MM.1S (cell line): ENCODE measurements around the gene SPDEF.

ENCODE experiments used
- EZH2phosphoT487 ChIP-seq: fragments of 300-600 bp; sonication (generic); IDR thresholded peaks from 2 replicates; pipeline ENCODE4 v1.6.1; 2018; ENCODE audit warnings: antibody characterized with exemption, low read length
- TF ChIP-seq, protein P1 (sequence below): fragments of 300-600 bp; sonication (generic); IDR thresholded peaks from 2 replicates; pipeline ENCODE4 v1.5.1; 2016; ENCODE audit warnings: antibody characterized with exemption, low read length, mixed read lengths

DNA sequence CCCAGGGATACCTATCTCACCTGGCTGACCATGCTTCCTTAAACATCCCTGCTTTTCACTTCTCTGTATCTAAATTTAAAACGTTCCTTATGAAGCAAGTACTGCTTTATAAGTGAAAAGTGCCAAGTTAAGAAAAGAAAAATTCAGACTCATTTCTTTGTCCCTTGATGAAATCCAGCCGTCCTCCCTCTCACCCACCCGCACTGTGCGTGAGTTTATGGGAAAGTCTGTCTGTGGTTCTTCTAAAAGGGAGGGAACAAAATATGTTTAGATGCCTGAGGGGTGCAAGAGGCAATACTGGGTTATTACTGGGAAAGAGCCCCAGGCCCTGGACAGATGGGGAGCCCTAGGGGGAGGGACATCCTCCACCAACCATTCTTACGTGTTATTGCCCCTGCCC lies 31.2 kb downstream of the SPDEF start:
- TF ChIP-seq, protein P1, sequence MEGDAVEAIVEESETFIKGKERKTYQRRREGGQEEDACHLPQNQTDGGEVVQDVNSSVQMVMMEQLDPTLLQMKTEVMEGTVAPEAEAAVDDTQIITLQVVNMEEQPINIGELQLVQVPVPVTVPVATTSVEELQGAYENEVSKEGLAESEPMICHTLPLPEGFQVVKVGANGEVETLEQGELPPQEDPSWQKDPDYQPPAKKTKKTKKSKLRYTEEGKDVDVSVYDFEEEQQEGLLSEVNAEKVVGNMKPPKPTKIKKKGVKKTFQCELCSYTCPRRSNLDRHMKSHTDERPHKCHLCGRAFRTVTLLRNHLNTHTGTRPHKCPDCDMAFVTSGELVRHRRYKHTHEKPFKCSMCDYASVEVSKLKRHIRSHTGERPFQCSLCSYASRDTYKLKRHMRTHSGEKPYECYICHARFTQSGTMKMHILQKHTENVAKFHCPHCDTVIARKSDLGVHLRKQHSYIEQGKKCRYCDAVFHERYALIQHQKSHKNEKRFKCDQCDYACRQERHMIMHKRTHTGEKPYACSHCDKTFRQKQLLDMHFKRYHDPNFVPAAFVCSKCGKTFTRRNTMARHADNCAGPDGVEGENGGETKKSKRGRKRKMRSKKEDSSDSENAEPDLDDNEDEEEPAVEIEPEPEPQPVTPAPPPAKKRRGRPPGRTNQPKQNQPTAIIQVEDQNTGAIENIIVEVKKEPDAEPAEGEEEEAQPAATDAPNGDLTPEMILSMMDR = no peak
- no peak for TF ChIP-seq EZH2phosphoT487
